NT2/D1 (cell line): ENCODE data around the gene PRICKLE2.

Source experiments
- SUZ12 ChIP-seq: IDR thresholded peaks from 2 replicates; pipeline ENCODE4 v1.6.1; 2011; ENCODE audit not compliant: insufficient read length, insufficient read depth; ENCODE audit errors: extremely low read depth
- YY1 ChIP-seq: IDR thresholded peaks from 2 replicates; pipeline ENCODE4 v1.6.1; 2011; ENCODE audit not compliant: insufficient read length, insufficient read depth
- ZNF274 ChIP-seq: IDR thresholded peaks from 2 replicates; pipeline ENCODE4 v1.6.1; 2011; ENCODE audit warnings: mild to moderate bottlenecking, low read depth, low read length

- TF ChIP-seq YY1 (no peak), SUZ12 (no peak), ZNF274 (no peak)
Measured at GRCh38 chr3:64067506-64068346, 157.5 kb downstream of the PRICKLE2 start.
